ENCODE measurements around the gene HTR6. TPM values are rescaled to one million over a fixed set of nuclear protein-coding genes. Genes with fewer than 3 reads are reported as not detected.

HTR6 gene
- total and polyA plus RNA-seq, 4 donors: 0.18 TPM; not detected in 3

DNA sequence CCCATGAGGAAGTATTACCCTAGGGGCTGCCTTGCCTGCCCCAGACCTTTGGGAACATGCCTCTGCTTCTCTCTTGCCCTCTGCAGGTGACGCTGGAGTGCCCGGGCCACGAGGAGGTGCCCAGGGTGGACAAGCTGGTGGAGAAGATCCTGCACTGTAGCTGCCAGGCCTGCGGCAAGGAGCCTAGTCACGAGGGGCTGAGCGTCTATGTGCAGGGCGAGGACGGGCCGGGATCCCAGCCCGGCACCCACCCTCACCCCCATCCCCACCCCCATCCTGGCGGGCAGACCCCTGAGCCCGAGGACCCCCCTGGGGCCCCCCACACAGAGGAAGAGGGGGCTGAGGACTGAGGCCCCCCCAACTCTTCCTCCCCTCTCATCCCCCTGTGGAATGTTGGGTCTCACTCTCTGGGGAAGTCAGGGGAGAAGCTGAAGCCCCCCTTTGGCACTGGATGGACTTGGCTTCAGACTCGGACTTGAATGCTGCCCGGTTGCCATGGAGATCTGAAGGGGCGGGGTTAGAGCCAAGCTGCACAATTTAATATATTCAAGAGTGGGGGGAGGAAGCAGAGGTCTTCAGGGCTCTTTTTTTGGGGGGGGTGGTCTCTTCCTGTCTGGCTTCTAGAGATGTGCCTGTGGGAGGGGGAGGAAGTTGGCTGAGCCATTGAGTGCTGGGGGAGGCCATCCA, 7.8 kb upstream of the HTR6 start:
- ATAC-seq (ENCODE audit: low FRiP score): no peak
- no peak for DNase-seq
- intact Hi-C loops (cut with DNase I): loop anchor here in 1 of 2 donors (10.0 kb wide), 1 partner anchor 402 kb away; the partner anchor contains the start of genes EMC1 and MRTO4
- WGBS, 2 donors: 75 to 76% methylated on average over 15 of the region's 15 CpGs
- no peak overlapping the region for H3K4me3 ChIP-seq (ENCODE audit: low read length in 2 of 2)
- H3K4me1 ChIP-seq (ENCODE audit: control insufficient read depth in 1 of 2, insufficient read depth in 2 of 2, low read length in 2 of 2): no peaks in the 10 kb centered on the region
- no peaks in the 10 kb centered on the region for H3K36me3 ChIP-seq (ENCODE audit: control insufficient read depth in 1 of 2, insufficient read depth in 2 of 2, low read length in 1 of 2)
- H3K27ac ChIP-seq (ENCODE audit: low read depth in 1 of 2, low read length in 2 of 2): no peak overlapping the region
- no peaks in the 10 kb centered on the region for H3K9me3 ChIP-seq (ENCODE audit: control insufficient read depth, low read length)
- H3K27me3 ChIP-seq (ENCODE audit: control insufficient read depth in 1 of 2, insufficient read depth in 2 of 2, low read length in 1 of 2): no peaks in the 10 kb centered on the region

DNA sequence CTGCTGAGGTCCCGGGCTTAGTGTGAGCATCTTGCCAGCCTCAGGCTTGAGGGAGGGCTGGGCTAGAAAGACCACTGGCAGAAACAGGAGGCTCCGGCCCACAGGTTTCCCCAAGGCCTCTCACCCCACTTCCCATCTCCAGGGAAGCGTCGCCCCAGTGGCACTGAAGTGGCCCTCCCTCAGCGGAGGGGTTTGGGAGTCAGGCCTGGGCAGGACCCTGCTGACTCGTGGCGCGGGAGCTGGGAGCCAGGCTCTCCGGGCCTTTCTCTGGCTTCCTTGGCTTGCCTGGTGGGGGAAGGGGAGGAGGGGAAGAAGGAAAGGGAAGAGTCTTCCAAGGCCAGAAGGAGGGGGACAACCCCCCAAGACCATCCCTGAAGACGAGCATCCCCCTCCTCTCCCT, 7.2 kb upstream of the HTR6 start:
- ATAC-seq (ENCODE audit: low FRiP score) (no peak), DNase-seq (no peak)
- Histone ChIP-seq H3K9me3 (ENCODE audit: control insufficient read depth, low read length) (no peaks in the 10 kb centered on the region), H3K36me3 (ENCODE audit: control insufficient read depth in 1 of 2, insufficient read depth in 2 of 2, low read length in 1 of 2) (no peaks in the 10 kb centered on the region), H3K27ac (ENCODE audit: low read depth in 1 of 2, low read length in 2 of 2) (no peak overlapping the region), H3K27me3 (ENCODE audit: control insufficient read depth in 1 of 2, insufficient read depth in 2 of 2, low read length in 1 of 2) (no peaks in the 10 kb centered on the region), H3K4me3 (ENCODE audit: low read length in 2 of 2) (no peak overlapping the region), H3K4me1 (ENCODE audit: control insufficient read depth in 1 of 2, insufficient read depth in 2 of 2, low read length in 2 of 2) (no peaks in the 10 kb centered on the region)
- 73 to 77% methylated on average over 10 of the region's 10 CpGs for WGBS, 2 donors
- intact Hi-C loops (cut with DNase I): loop anchor here in 1 of 2 donors (10.0 kb wide), 1 partner anchor 403 kb away; the partner anchor contains the start of genes EMC1 and MRTO4

DNA sequence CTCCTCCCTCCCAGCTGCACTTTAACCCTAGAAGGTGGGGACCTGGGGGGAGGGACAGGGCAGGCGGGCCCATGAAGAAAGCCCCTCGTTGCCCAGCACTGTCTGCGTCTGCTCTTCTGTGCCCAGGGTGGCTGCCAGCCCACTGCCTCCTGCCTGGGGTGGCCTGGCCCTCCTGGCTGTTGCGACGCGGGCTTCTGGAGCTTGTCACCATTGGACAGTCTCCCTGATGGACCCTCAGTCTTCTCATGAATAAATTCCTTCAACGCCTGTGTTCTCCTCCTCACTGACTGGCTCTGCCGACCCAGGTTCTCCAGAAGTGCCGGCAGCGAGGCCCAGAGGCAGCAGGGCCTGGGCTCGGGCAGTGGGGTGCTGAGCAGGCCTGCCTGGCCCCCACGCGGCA, 6.5 kb upstream of the HTR6 start:
- Histone ChIP-seq H3K27me3 (ENCODE audit: control insufficient read depth in 1 of 2, insufficient read depth in 2 of 2, low read length in 1 of 2) (no peaks in the 10 kb centered on the region), H3K36me3 (ENCODE audit: control insufficient read depth in 1 of 2, insufficient read depth in 2 of 2, low read length in 1 of 2) (no peaks in the 10 kb centered on the region), H3K27ac (ENCODE audit: low read depth in 1 of 2, low read length in 2 of 2) (no peak overlapping the region), H3K4me1 (ENCODE audit: control insufficient read depth in 1 of 2, insufficient read depth in 2 of 2, low read length in 2 of 2) (no peaks in the 10 kb centered on the region), H3K9me3 (ENCODE audit: control insufficient read depth, low read length) (no peaks in the 10 kb centered on the region), H3K4me3 (ENCODE audit: low read length in 2 of 2) (no peak overlapping the region)
- DNase-seq: no peak
- WGBS, 2 donors: 77 to 81% methylated on average over 13 of the region's 13 CpGs
- no peak for ATAC-seq (ENCODE audit: low FRiP score)
- intact Hi-C loops (cut with DNase I): loop anchor here in 1 of 2 donors (10.0 kb wide), 1 partner anchor 403 kb away; the partner anchor contains the start of genes EMC1 and MRTO4

DNA sequence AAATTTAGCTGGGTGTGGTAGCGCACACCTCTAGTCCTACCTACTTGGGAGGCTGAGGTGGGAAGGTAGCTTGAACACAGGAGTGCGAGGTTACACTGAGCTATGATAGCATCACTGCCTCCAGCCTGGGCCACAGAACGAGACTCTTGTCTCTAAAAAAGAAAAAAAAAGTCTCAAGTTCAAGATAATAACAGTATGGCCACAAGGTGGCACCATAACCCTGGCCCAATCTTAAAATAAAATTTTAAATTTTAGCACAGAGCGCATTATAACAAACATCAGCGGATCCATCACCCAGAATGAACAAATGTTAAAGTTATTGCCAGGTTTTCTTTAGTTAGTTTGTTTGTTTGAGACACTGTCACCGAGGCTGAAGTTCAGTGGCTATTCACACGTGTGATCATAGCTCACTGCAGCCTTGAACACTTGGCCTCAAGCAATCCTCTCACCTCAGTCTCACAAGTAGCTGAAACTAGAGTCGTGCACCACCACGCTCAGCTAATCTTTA, 2.9 kb upstream of the HTR6 start:
- 9 to 10% methylated on average over 9 of the region's 9 CpGs for WGBS, 2 donors
- ATAC-seq (ENCODE audit: low FRiP score): no peak
- Histone ChIP-seq H3K9me3 (ENCODE audit: control insufficient read depth, low read length) (no peaks in the 10 kb centered on the region), H3K4me3 (ENCODE audit: low read length in 2 of 2) (no peak overlapping the region), H3K4me1 (ENCODE audit: control insufficient read depth in 1 of 2, insufficient read depth in 2 of 2, low read length in 2 of 2) (no peaks in the 10 kb centered on the region), H3K36me3 (ENCODE audit: control insufficient read depth in 1 of 2, insufficient read depth in 2 of 2, low read length in 1 of 2) (no peaks in the 10 kb centered on the region), H3K27ac (ENCODE audit: low read depth in 1 of 2, low read length in 2 of 2) (no peak overlapping the region), H3K27me3 (ENCODE audit: control insufficient read depth in 1 of 2, insufficient read depth in 2 of 2, low read length in 1 of 2) (no peaks in the 10 kb centered on the region)
- DNase-seq: no peak
- intact Hi-C loops (cut with DNase I): loop anchor here (5.0 to 10.0 kb wide), 2 partner anchors 41 to 493 kb away; no protein-coding TSS in a partner anchor

GRCh38 chr1:19662313-19662712, 2.4 kb upstream of the HTR6 start:
- H3K27me3 ChIP-seq (ENCODE audit: control insufficient read depth in 1 of 2, insufficient read depth in 2 of 2, low read length in 1 of 2): no peaks in the 10 kb centered on the region
- H3K36me3 ChIP-seq (ENCODE audit: control insufficient read depth in 1 of 2, insufficient read depth in 2 of 2, low read length in 1 of 2): no peaks in the 10 kb centered on the region
- no peaks in the 10 kb centered on the region for H3K9me3 ChIP-seq (ENCODE audit: control insufficient read depth, low read length)
- no peak overlapping the region for H3K4me3 ChIP-seq (ENCODE audit: low read length in 2 of 2)
- no peaks in the 10 kb centered on the region for H3K4me1 ChIP-seq (ENCODE audit: control insufficient read depth in 1 of 2, insufficient read depth in 2 of 2, low read length in 2 of 2)
- ATAC-seq (ENCODE audit: low FRiP score) (no peak), DNase-seq (no peak)
- WGBS, 2 donors: 45 to 56% methylated on average over 3 of the region's 3 CpGs
- intact Hi-C loops (cut with DNase I): loop anchor here (5.0 to 10.0 kb wide), 2 partner anchors 40 to 492 kb away; no protein-coding TSS in a partner anchor
- no peak overlapping the region for H3K27ac ChIP-seq (ENCODE audit: low read depth in 1 of 2, low read length in 2 of 2)

- H3K36me3 ChIP-seq (ENCODE audit: control insufficient read depth in 1 of 2, insufficient read depth in 2 of 2, low read length in 1 of 2): no peaks in the 10 kb centered on the region
- no peak overlapping the region for H3K27ac ChIP-seq (ENCODE audit: low read depth in 1 of 2, low read length in 2 of 2)
- H3K4me1 ChIP-seq (ENCODE audit: control insufficient read depth in 1 of 2, insufficient read depth in 2 of 2, low read length in 2 of 2): no peaks in the 10 kb centered on the region
- no peak for DNase-seq
- ATAC-seq (ENCODE audit: low FRiP score): no peak
- intact Hi-C loops (cut with DNase I): loop anchor here (5.0 to 10.0 kb wide), 2 partner anchors 37 to 490 kb away; no protein-coding TSS in a partner anchor
- H3K9me3 ChIP-seq (ENCODE audit: control insufficient read depth, low read length): no peaks in the 10 kb centered on the region
- no peaks in the 10 kb centered on the region for H3K27me3 ChIP-seq (ENCODE audit: control insufficient read depth in 1 of 2, insufficient read depth in 2 of 2, low read length in 1 of 2)
- peak overlapping the region in 1 of 2 donors; percentile 27 for H3K4me3 ChIP-seq (ENCODE audit: low read length in 2 of 2)
- 0 to 3% methylated on average over 22 to 23 of the region's 23 CpGs for WGBS, 2 donors
Observed at GRCh38 chr1:19665186-19665495, 466 bp downstream of the HTR6 start.

DNA sequence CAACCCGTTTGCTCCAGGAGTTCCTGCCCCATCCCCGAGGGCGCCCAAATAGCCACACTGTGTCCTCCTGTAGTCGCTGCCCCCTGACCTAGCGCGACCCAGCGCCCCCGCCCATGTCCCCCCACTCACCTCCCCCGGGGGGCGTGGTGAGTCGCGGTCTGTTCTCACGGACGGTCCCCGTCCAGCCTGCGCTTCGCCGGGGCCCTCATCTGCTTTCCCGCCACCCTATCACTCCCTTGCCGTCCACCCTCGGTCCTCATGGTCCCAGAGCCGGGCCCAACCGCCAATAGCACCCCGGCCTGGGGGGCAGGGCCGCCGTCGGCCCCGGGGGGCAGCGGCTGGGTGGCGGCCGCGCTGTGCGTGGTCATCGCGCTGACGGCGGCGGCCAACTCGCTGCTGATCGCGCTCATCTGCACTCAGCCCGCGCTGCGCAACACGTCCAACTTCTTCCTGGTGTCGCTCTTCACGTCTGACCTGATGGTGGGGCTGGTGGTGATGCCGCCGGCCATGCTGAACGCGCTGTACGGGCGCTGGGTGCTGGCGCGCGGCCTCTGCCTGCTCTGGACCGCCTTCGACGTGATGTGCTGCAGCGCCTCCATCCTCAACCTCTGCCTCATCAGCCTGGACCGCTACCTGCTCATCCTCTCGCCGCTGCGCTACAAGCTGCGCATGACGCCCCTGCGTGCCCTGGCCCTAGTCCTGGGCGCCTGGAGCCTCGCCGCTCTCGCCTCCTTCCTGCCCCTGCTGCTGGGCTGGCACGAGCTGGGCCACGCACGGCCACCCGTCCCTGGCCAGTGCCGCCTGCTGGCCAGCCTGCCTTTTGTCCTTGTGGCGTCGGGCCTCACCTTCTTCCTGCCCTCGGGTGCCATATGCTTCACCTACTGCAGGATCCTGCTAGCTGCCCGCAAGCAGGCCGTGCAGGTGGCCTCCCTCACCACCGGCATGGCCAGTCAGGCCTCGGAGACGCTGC, 1.1 kb downstream of the HTR6 start:
- DNase-seq (no peak), ATAC-seq (ENCODE audit: low FRiP score) (peak; percentile 15)
- Histone ChIP-seq H3K27me3 (ENCODE audit: control insufficient read depth in 1 of 2, insufficient read depth in 2 of 2, low read length in 1 of 2) (no peaks in the 10 kb centered on the region), H3K4me1 (ENCODE audit: control insufficient read depth in 1 of 2, insufficient read depth in 2 of 2, low read length in 2 of 2) (no peaks in the 10 kb centered on the region), H3K9me3 (ENCODE audit: control insufficient read depth, low read length) (no peaks in the 10 kb centered on the region), H3K27ac (ENCODE audit: low read depth in 1 of 2, low read length in 2 of 2) (no peak overlapping the region), H3K36me3 (ENCODE audit: control insufficient read depth in 1 of 2, insufficient read depth in 2 of 2, low read length in 1 of 2) (no peaks in the 10 kb centered on the region), H3K4me3 (ENCODE audit: low read length in 2 of 2) (no peak overlapping the region)
- intact Hi-C loops (cut with DNase I): loop anchor here (5.0 to 10.0 kb wide), 2 partner anchors 37 to 489 kb away; no protein-coding TSS in a partner anchor
- 14% methylated on average over 78 to 84 of the region's 84 CpGs for WGBS, 2 donors

- DNase-seq (no peak), ATAC-seq (ENCODE audit: low FRiP score) (no peak)
- no peaks in the 10 kb centered on the region for H3K9me3 ChIP-seq (ENCODE audit: control insufficient read depth, low read length)
- no peaks in the 10 kb centered on the region for H3K27me3 ChIP-seq (ENCODE audit: control insufficient read depth in 1 of 2, insufficient read depth in 2 of 2, low read length in 1 of 2)
- no peak overlapping the region for H3K27ac ChIP-seq (ENCODE audit: low read depth in 1 of 2, low read length in 2 of 2)
- 74 to 84% methylated on average over 8 of the region's 8 CpGs for WGBS, 2 donors
- H3K4me1 ChIP-seq (ENCODE audit: control insufficient read depth in 1 of 2, insufficient read depth in 2 of 2, low read length in 2 of 2): no peaks in the 10 kb centered on the region
- H3K36me3 ChIP-seq (ENCODE audit: control insufficient read depth in 1 of 2, insufficient read depth in 2 of 2, low read length in 1 of 2): no peaks in the 10 kb centered on the region
- H3K4me3 ChIP-seq (ENCODE audit: low read length in 2 of 2): no peak overlapping the region
- intact Hi-C loops (cut with DNase I): loop anchor here (5.0 to 10.0 kb wide), 2 partner anchors 33 to 486 kb away; no protein-coding TSS in a partner anchor
Observed at GRCh38 chr1:19668888-19669287, 4.2 kb downstream of the HTR6 start.

Data from aorta (tissue), 5 donors.